Measurements from ENCODE around the gene STIL.

DNA sequence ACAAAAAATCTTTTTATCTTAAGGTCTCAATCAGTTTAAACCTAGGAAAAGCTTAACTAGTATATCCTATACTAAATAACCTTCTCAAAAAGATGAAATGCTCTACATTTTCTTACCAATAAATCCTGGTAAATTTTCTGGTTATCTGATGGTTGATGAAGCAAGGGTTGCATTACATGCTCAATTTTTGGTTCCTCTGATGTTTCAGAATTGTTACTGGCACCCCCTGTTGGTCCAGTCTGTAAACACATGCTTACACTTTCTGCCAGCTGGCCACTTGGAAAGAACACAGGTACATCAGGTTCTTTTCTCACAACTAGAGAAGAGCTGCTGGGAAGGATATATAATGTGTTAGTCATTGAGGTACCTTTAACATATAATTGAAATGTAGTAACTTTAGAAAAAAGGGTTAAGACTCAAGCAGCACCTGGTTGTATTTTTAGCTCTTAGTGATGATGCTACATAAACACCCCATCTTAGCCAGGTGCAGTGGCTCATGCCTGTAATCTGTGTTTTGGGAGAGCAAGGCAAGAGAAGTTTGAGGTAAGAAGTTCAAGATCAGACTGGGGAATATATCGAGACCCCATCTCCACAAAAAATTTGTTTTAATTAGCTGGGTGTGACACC lies 51.0 kb downstream of the STIL start:
- no peak for TF ChIP-seq SUZ12 (IDR thresholded peaks at IDR 0.05; ENCODE audit: extremely low read depth, insufficient read depth, insufficient read length)
- no peak for TF ChIP-seq YY1 (IDR thresholded peaks at IDR 0.05; ENCODE audit: insufficient read depth, insufficient read length)
